K562 (cell line): Measurements from ENCODE around the gene LYAR. TPM values are rescaled to one million over a fixed set of nuclear protein-coding genes. Genes with fewer than 3 reads are reported as not detected.
A peak's percentile ranks its signal among the peaks of the same experiment; 100 is the strongest.

ENCODE experiments used
- ATF3 ChIP-seq, 2 experiments: fragments of 450-650 bp in 1 of 2; sonication (generic) in 1 of 2; formaldehyde crosslinking in 1 of 2; IDR thresholded peaks in 1 of 2; conservative IDR thresholded peaks in 1 of 2; 2 replicates each; pipeline versions ENCODE4 v1.6.1 to v1.8.1; 2016 to 2023; ENCODE audit warnings: mild to moderate bottlenecking in 2 of 2, moderate library complexity in 2 of 2, inconsistent platforms in 1 of 2, missing genetic modification reagents in 1 of 2
- CHD2 ChIP-seq: IDR thresholded peaks from 2 replicates; pipeline ENCODE4 v1.6.1; 2011; ENCODE audit warnings: low read depth, low read length
- FOXP4 ChIP-seq: sonication (generic); formaldehyde crosslinking; IDR thresholded peaks from 2 replicates; pipeline ENCODE4 v1.8.0; 2022; ENCODE audit warnings: mild to moderate bottlenecking, missing genetic modification reagents, borderline replicate concordance
- GTF2E2 ChIP-seq: fragments of 200-800 bp; sonication (Bioruptor generic); IDR thresholded peaks from 2 replicates; pipeline ENCODE4 v1.6.1; 2016; ENCODE audit warnings: missing genetic modification characterization, missing compliant biosample characterization
- JUND ChIP-seq, 2 experiments: IDR thresholded peaks; 2 replicates in 1 of 2; 3 replicates in 1 of 2; pipeline ENCODE4 v1.6.1; 2011; ENCODE audit warnings: borderline replicate concordance in 2 of 2, low read depth in 2 of 2, low read length in 2 of 2, improper control_type of control experiment in 1 of 2, missing biosample characterization in 1 of 2, missing genetic modification characterization in 1 of 2, missing genetic modification reagents in 1 of 2
- MCM3 ChIP-seq: fragments of 450-650 bp; IDR thresholded peaks from 2 replicates; pipeline ENCODE4 v1.6.1; 2016
- PCBP1 ChIP-seq: fragments of 200-400 bp; formaldehyde crosslinking; IDR thresholded peaks from 2 replicates; pipeline ENCODE4 v1.6.1; 2018; ENCODE audit warnings: mild to moderate bottlenecking, low read depth, low read length; ENCODE audit not compliant: poor library complexity, severe bottlenecking
- RAD21 ChIP-seq, 2 experiments: fragments of 250-450 bp in 1 of 2; fragments of 450-650 bp in 1 of 2; sonication (Bioruptor Pico) in 1 of 2; formaldehyde crosslinking in 1 of 2; IDR thresholded peaks in 1 of 2; conservative IDR thresholded peaks in 1 of 2; 2 replicates each; pipeline versions ENCODE4 v1.4.0 to v1.8.0; 2020 to 2022; ENCODE audit warnings: mild to moderate bottlenecking in 2 of 2, moderate library complexity in 1 of 2
- REST ChIP-seq, 2 experiments: fragments of 450-650 bp; formaldehyde crosslinking in 1 of 2; IDR thresholded peaks; 2 replicates each; pipeline versions ENCODE4 v1.4.0 to v1.6.1; 2014 to 2020; ENCODE audit warnings: mild to moderate bottlenecking in 2 of 2, borderline replicate concordance in 1 of 2, low read depth in 1 of 2
- SMC3 ChIP-seq: conservative IDR thresholded peaks from 2 replicates; pipeline ENCODE4 v1.6.1; 2011; ENCODE audit warnings: low read depth, low read length, improper control_type of control experiment; ENCODE audit not compliant: insufficient read depth
- VEZF1 ChIP-seq: fragments of 200-800 bp; sonication (Bioruptor generic); IDR thresholded peaks from 2 replicates; pipeline ENCODE4 v1.6.1; 2017; ENCODE audit warnings: missing genetic modification characterization, missing compliant biosample characterization
- ZBED1 ChIP-seq: IDR thresholded peaks from 2 replicates; pipeline ENCODE4 v1.6.1; 2014
- ZNF24 ChIP-seq: fragments of 450-650 bp; IDR thresholded peaks from 2 replicates; pipeline ENCODE4 v1.6.1; 2016
- polyA plus RNA-seq, 8 experiments: library from polyadenylated mRNA; depleted of rRNA in 4 of 8; stranded (reverse) in 5 of 8; unstranded in 3 of 8; fragments of >200 nt; fragmentation: Nextera tagmentation in 2 of 8; fragmentation: Illumina TruSeq in 1 of 8; extraction: Ambion mirVana in 2 of 8; extraction: Trizol in 1 of 8; gene quantifications; 2 replicates each; pipeline versions ENCODE4 v1.2.1 to v1.2.3, GENCODE V29; 2011 to 2014; ENCODE audit warnings: inconsistent platforms in 1 of 8, missing spikeins in 1 of 8
- total RNA-seq, 7 experiments: library from RNA; depleted of rRNA in 6 of 7; stranded (reverse); fragments of >200 nt in 6 of 7; fragmentation: Illumina TruSeq in 2 of 7; extraction: Trizol in 2 of 7; gene quantifications; 2 replicates each; pipeline versions ENCODE4 v1.2.1 to v1.2.3, GENCODE V29; 2011 to 2021; ENCODE audit warnings: low replicate concordance in 1 of 7

LYAR gene
- total and polyA plus RNA-seq, 9 of the 15 experiments (the other 6 are each of a cell fraction or from before 2014, with no cell fraction given), result 28.3 to 172 (median 127) TPM

GRCh38 chr4:4334798-4335520, 45.0 kb upstream of the LYAR start (continued):
- peak; percentile 76 for TF ChIP-seq REST (IDR thresholded peaks at IDR 0.05; ENCODE audit: borderline replicate concordance)
- TF ChIP-seq REST (CRISPR knock-in tag; IDR thresholded peaks at IDR 0.05; ENCODE audit: low read depth), result no peak
- TF ChIP-seq VEZF1, result no peak
- no peak for TF ChIP-seq GTF2E2 (tag)
- 0 out of 2 replicates have a peak, but pooled peaks have one; percentile 14 for TF ChIP-seq ATF3 (IDR thresholded peaks at IDR 0.05)
- no peak for TF ChIP-seq ATF3 (CRISPR knock-in tag; conservative IDR thresholded peaks at IDR 0.05)
- TF ChIP-seq SMC3, result peak; percentile 76
- TF ChIP-seq ZBED1, result no peak
- TF ChIP-seq FOXP4 (CRISPR knock-in tag), result no peak
- no peak for TF ChIP-seq ZNF24
- peak; percentile 86 for TF ChIP-seq CHD2
- no peak for TF ChIP-seq PCBP1
- TF ChIP-seq JUND (IDR thresholded peaks at IDR 0.05; ENCODE audit: borderline replicate concordance, low read depth, low read length), result no peak
- TF ChIP-seq JUND (tag; IDR thresholded peaks at IDR 0.05; ENCODE audit: borderline replicate concordance, low read depth, low read length), result 0 out of 3 replicates have a peak, but pooled peaks have one; percentile 19
- peak; percentile 78 to 93 for TF ChIP-seq RAD21 (CRISPR knock-in tag; conservative IDR thresholded peaks at IDR 0.05 in 1 of 2, IDR thresholded peaks at IDR 0.05 in 1 of 2)
- no peak for TF ChIP-seq MCM3
